Psoas muscle (tissue), 8 donors: ENCODE data around the gene CUL7. TPM values are rescaled to one million over a fixed set of nuclear protein-coding genes. Genes with fewer than 3 reads are reported as not detected.

Experiments used
- ATAC-seq, 4 donors: fragments of 200-7000 bp; cut with Tn5 transposase; one replicate each; pipeline ENCODE4 v1.9.1; 2020; ENCODE audit warnings: moderate library complexity in 3 of 4, mild to moderate bottlenecking in 2 of 4
- DNase-seq, 2 donors: peaks; one replicate each; pipeline ENCODE4 v3.0.0-alpha.2; 2020
- H3K27ac ChIP-seq: fragments of 200-600 bp; one replicate; pipeline ENCODE4 v1.8.0; 2022
- H3K27me3 ChIP-seq, 3 donors: fragments of 200-600 bp in 1 of 3; one replicate each; pipeline versions ENCODE4 v1.6.1 to v1.8.0; 2013 to 2022; ENCODE audit warnings: low read length in 2 of 3, mild to moderate bottlenecking in 2 of 3, moderate library complexity in 1 of 3; ENCODE audit not compliant: insufficient read depth in 3 of 3
- H3K36me3 ChIP-seq, 2 donors: fragments of 200-600 bp in 1 of 2; one replicate each; pipeline versions ENCODE4 v1.6.1 to v1.8.0; 2013 to 2022; ENCODE audit warnings: low read depth in 1 of 2, mild to moderate bottlenecking in 1 of 2, moderate library complexity in 1 of 2; ENCODE audit not compliant: insufficient read depth in 1 of 2
- H3K4me1 ChIP-seq: fragments of 200-600 bp; one replicate; pipeline ENCODE4 v1.8.0; 2022
- H3K4me3 ChIP-seq: fragments of 200-600 bp; one replicate; pipeline ENCODE4 v1.8.0; 2022; ENCODE audit warnings: mild to moderate bottlenecking
- H3K9me3 ChIP-seq: fragments of 200-600 bp; one replicate; pipeline ENCODE4 v1.8.0; 2022
- WGBS, 3 donors: extraction: QIAGEN DNeasy Blood & Tissue Kit; methylation state at CpG; one replicate each; pipeline versions ENCODE4 v1.1.6 to v1.1.7; 2013; 5-methylcytosine and 5-hydroxymethylcytosine counted together
- intact Hi-C, 2 donors: fragments of 100-400 bp; cut with DNase I; formaldehyde crosslinking; loops; one replicate each; pipeline versions ENCODE4 v1.11.0 to v1.14.2; 2022
- polyA plus RNA-seq, 3 donors: library from polyadenylated mRNA; stranded (reverse); fragments of 200-250 nt; gene quantifications; one replicate each; pipeline ENCODE4 v1.2.3, GENCODE V29; 2013
- total RNA-seq, 4 donors: library from RNA; stranded (reverse); fragmentation: NEBNext Ultra II Directional in 2 of 4; extraction: Animal tissue kit (Norgen Biotek cat#: 25700) in 2 of 4; gene quantifications; one replicate each; pipeline versions ENCODE4 v1.2.1 to v1.2.4, GENCODE V29; 2021 to 2023
- TF ChIP-seq, protein P1 (sequence below): fragments of 200-600 bp; IDR thresholded peaks from one replicate; pipeline ENCODE4 v1.8.0; 2022; ENCODE audit warnings: antibody characterized with exemption
- donor health status: healthy with polysubstance abuse.
- donor health status: DM: no; HTN: no; CAD: no; lungs with moderate emphysema.
- donor health status: Bipolar disorder and iron deficiency.
- donor health status: healthy.
- donor health status: DM: yes; HTN: yes; CAD: no.
- donor health status: DM: no; HTN: no; CAD: no.
- donor health status: DM: no; HTN: no; CAD: no.
- donor health status: DM: yes; HTN: yes; CAD: no.

CUL7 gene
- total and polyA plus RNA-seq, 7 donors, result 6.0 to 23.4 (median 11.5) TPM

GRCh38 chr6:43033496-43034189 lies 20.0 kb downstream of the CUL7 start:
- H3K4me1 ChIP-seq, result peaks cover 24% of the 10 kb centered on the region
- no peaks in the 10 kb centered on the region for H3K9me3 ChIP-seq
- H3K27ac ChIP-seq, result no peak overlapping the region
- TF ChIP-seq, protein P1, sequence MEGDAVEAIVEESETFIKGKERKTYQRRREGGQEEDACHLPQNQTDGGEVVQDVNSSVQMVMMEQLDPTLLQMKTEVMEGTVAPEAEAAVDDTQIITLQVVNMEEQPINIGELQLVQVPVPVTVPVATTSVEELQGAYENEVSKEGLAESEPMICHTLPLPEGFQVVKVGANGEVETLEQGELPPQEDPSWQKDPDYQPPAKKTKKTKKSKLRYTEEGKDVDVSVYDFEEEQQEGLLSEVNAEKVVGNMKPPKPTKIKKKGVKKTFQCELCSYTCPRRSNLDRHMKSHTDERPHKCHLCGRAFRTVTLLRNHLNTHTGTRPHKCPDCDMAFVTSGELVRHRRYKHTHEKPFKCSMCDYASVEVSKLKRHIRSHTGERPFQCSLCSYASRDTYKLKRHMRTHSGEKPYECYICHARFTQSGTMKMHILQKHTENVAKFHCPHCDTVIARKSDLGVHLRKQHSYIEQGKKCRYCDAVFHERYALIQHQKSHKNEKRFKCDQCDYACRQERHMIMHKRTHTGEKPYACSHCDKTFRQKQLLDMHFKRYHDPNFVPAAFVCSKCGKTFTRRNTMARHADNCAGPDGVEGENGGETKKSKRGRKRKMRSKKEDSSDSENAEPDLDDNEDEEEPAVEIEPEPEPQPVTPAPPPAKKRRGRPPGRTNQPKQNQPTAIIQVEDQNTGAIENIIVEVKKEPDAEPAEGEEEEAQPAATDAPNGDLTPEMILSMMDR, result no peak
- no peaks in the 10 kb centered on the region for H3K27me3 ChIP-seq
- H3K36me3 ChIP-seq, result peaks cover 18 to 67% of the 10 kb centered on the region in 2 donors
- WGBS, 3 donors, result 91 to 96% (median 94%) methylated on average over 2 of the region's 2 CpGs
- H3K4me3 ChIP-seq, result no peak overlapping the region
- intact Hi-C loops, result no loop called here
- ATAC-seq, result no peak
- DNase-seq, result no peak

- H3K9me3 ChIP-seq, result no peaks in the 10 kb centered on the region
- no peaks in the 10 kb centered on the region for H3K27me3 ChIP-seq
- no peak overlapping the region for H3K4me3 ChIP-seq
- H3K4me1 ChIP-seq, result peaks cover 24% of the 10 kb centered on the region
- intact Hi-C loops, result no loop called here
- H3K27ac ChIP-seq, result no peak overlapping the region
- no peak for DNase-seq
- ATAC-seq, result no peak
- 86 to 90% (median 86%) methylated on average over 4 of the region's 4 CpGs for WGBS, 3 donors
- TF ChIP-seq, protein P1, result no peak
- H3K36me3 ChIP-seq, result peaks cover 20 to 66% of the 10 kb centered on the region in 2 donors
Observed at GRCh38 chr6:43032326-43032725, 21.3 kb downstream of the CUL7 start.

DNA sequence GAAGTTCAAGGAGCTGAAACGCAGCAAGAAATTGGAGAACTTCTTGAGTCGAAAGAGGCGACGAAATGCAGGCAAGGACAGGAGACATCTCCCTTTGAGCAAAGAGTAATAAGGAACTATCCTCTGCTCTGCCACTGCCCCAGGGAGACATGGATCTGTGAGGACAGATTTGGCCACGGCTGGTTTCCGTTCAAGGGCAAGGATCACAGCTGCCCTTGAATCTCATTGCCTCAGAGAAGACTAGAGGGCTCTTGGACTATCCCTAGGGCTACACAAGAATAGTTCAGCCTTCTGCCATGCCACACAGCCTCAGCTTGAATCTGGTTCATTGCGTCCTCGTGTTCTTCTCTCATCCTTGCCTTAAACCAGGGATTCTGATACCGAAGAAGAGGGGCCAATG lies 24.5 kb downstream of the CUL7 start:
- H3K27ac ChIP-seq, result no peak overlapping the region
- intact Hi-C loops, result no loop called here
- H3K36me3 ChIP-seq, result peaks cover 28 to 95% of the 10 kb centered on the region in 2 donors
- H3K9me3 ChIP-seq, result no peaks in the 10 kb centered on the region
- H3K4me1 ChIP-seq, result peaks cover 24% of the 10 kb centered on the region
- no peak overlapping the region for H3K4me3 ChIP-seq
- peak in 3 of 4 donors; percentile 15 to 52 (median 43) for ATAC-seq
- H3K27me3 ChIP-seq, result no peaks in the 10 kb centered on the region
- WGBS, 3 donors, result 48 to 74% (median 56%) methylated on average over 9 of the region's 9 CpGs
- no peak for DNase-seq
- TF ChIP-seq, protein P1, result no peak

GRCh38 chr6:43026365-43026764 lies 27.3 kb downstream of the CUL7 start:
- DNase-seq, result peak in 1 of 2 donors; percentile 56
- Histone ChIP-seq H3K9me3 (no peaks in the 10 kb centered on the region), H3K36me3 (peaks cover 23 to 72% of the 10 kb centered on the region in 2 donors), H3K27me3 (no peaks in the 10 kb centered on the region), H3K4me3 (no peak overlapping the region), H3K27ac (peak overlapping the region; percentile 58), H3K4me1 (peaks cover 41% of the 10 kb centered on the region)
- WGBS, 3 donors, result 35 to 61% (median 38%) methylated on average over 5 of the region's 5 CpGs
- TF ChIP-seq, protein P1, result no peak
- intact Hi-C loops, result no loop called here
- peak; percentile 45 to 74 (median 70) for ATAC-seq

- no peak overlapping the region for H3K4me3 ChIP-seq
- H3K4me1 ChIP-seq, result peaks cover 59% of the 10 kb centered on the region
- WGBS, 3 donors, result 80 to 92% (median 88%) methylated on average over 2 of the region's 2 CpGs
- H3K27me3 ChIP-seq, result no peaks in the 10 kb centered on the region
- no peak overlapping the region for H3K27ac ChIP-seq
- intact Hi-C loops, result no loop called here
- no peaks in the 10 kb centered on the region for H3K9me3 ChIP-seq
- DNase-seq (no peak), ATAC-seq (no peak)
- TF ChIP-seq, protein P1, result no peak
- peaks cover 16 to 65% of the 10 kb centered on the region in 2 donors for H3K36me3 ChIP-seq
Observed at GRCh38 chr6:43024436-43024835, 29.2 kb downstream of the CUL7 start.
